Left ventricle myocardium inferior (tissue), 1 donor: Measurements from ENCODE around the gene MEIKIN. TPM values are rescaled to one million over a fixed set of nuclear protein-coding genes. Genes with fewer than 3 reads are reported as not detected.

Source experiments
- DNase-seq: peaks from one replicate; pipeline ENCODE4 v3.0.0-alpha.2; 2020
- H3K27ac ChIP-seq: fragments of 200-600 bp; replicated peaks from 2 replicates; pipeline ENCODE4 v1.8.0; 2021
- H3K27me3 ChIP-seq: fragments of 200-600 bp; 2 replicates; pipeline ENCODE4 v1.8.0; 2021; ENCODE audit warnings: low read depth
- H3K36me3 ChIP-seq: fragments of 200-600 bp; 2 replicates; pipeline ENCODE4 v1.8.0; 2021
- H3K4me1 ChIP-seq: fragments of 200-600 bp; 2 replicates; pipeline ENCODE4 v1.8.0; 2021
- H3K4me3 ChIP-seq: fragments of 200-600 bp; 2 replicates; pipeline ENCODE4 v1.8.0; 2021; ENCODE audit warnings: mild to moderate bottlenecking, moderate library complexity
- H3K9me3 ChIP-seq: fragments of 200-600 bp; replicated peaks from 2 replicates; pipeline ENCODE4 v1.8.0; 2021
- intact Hi-C: fragments of 100-400 bp; cut with micrococcal nuclease; formaldehyde crosslinking; loops from one replicate; pipeline ENCODE4 v1.11.0; 2022
- total RNA-seq: library from RNA; stranded (reverse); fragmentation: NEBNext Ultra II Directional; extraction: Animal tissue kit (Norgen Biotek cat#: 25700); gene quantifications from one replicate; pipeline ENCODE4 v1.2.1, GENCODE V29; 2021
- TF ChIP-seq, protein P1 (sequence below): fragments of 200-600 bp; IDR thresholded peaks from 2 replicates; pipeline ENCODE4 v1.8.0; 2021; ENCODE audit warnings: antibody characterized with exemption, mild to moderate bottlenecking, borderline replicate concordance
- donor health status: DM: no; HTN: yes; CAD: no; lungs with severe emphysema.

The MEIKIN gene
- total RNA-seq, 1 donor from 2014 or later = not detected

- DNase-seq = no peak
- Histone ChIP-seq H3K27ac (no peak overlapping the region), H3K27me3 (no peaks in the 10 kb centered on the region), H3K4me3 (no peak overlapping the region), H3K36me3 (peaks cover 10% of the 10 kb centered on the region), H3K9me3 (peaks cover 10% of the 10 kb centered on the region), H3K4me1 (peaks cover 62% of the 10 kb centered on the region)
- intact Hi-C loops = no loop called here
- TF ChIP-seq, protein P1, sequence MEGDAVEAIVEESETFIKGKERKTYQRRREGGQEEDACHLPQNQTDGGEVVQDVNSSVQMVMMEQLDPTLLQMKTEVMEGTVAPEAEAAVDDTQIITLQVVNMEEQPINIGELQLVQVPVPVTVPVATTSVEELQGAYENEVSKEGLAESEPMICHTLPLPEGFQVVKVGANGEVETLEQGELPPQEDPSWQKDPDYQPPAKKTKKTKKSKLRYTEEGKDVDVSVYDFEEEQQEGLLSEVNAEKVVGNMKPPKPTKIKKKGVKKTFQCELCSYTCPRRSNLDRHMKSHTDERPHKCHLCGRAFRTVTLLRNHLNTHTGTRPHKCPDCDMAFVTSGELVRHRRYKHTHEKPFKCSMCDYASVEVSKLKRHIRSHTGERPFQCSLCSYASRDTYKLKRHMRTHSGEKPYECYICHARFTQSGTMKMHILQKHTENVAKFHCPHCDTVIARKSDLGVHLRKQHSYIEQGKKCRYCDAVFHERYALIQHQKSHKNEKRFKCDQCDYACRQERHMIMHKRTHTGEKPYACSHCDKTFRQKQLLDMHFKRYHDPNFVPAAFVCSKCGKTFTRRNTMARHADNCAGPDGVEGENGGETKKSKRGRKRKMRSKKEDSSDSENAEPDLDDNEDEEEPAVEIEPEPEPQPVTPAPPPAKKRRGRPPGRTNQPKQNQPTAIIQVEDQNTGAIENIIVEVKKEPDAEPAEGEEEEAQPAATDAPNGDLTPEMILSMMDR = no peak
Observed at GRCh38 chr5:131767891-131768290, 177.6 kb downstream of the MEIKIN start.

DNA sequence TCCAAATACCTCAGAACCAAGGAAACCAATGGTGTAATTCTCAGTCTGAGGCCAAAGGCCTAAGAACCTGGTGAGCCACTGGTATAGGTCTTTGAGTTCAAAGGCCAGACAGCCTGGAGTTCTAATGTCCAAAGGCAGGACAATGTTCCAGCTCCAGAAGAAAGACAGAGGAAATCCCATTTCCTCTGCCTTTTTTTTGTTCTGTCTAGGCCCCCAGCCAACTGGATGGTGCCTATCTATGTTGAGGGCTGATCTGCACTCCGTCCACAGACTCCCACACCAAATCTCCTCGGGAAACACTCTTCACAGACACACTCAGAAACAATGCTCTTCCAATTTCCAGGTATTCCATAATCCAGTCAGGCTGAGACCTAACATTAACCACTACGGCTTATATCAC is 178.8 kb downstream of the MEIKIN start:
- TF ChIP-seq, protein P1 = no peak
- intact Hi-C loops = no loop called here
- Histone ChIP-seq H3K4me3 (no peak overlapping the region), H3K27me3 (no peaks in the 10 kb centered on the region), H3K36me3 (peaks cover 10% of the 10 kb centered on the region), H3K27ac (peak overlapping the region; percentile 36), H3K9me3 (peaks cover 14% of the 10 kb centered on the region), H3K4me1 (peaks cover 57% of the 10 kb centered on the region)
- no peak for DNase-seq

GRCh38 chr5:131765261-131765660 is 180.2 kb downstream of the MEIKIN start:
- Histone ChIP-seq H3K4me1 (peaks cover 56% of the 10 kb centered on the region), H3K9me3 (peaks cover 14% of the 10 kb centered on the region), H3K27ac (no peak overlapping the region), H3K27me3 (no peaks in the 10 kb centered on the region), H3K36me3 (peaks cover 10% of the 10 kb centered on the region), H3K4me3 (no peak overlapping the region)
- intact Hi-C loops = no loop called here
- no peak for DNase-seq
- TF ChIP-seq, protein P1 = no peak

GRCh38 chr5:131763968-131764367 is 181.5 kb downstream of the MEIKIN start:
- Histone ChIP-seq H3K27me3 (no peaks in the 10 kb centered on the region), H3K9me3 (peaks cover 14% of the 10 kb centered on the region), H3K4me1 (peaks cover 57% of the 10 kb centered on the region), H3K4me3 (no peak overlapping the region), H3K27ac (no peak overlapping the region), H3K36me3 (peaks cover 10% of the 10 kb centered on the region)
- intact Hi-C loops = no loop called here
- no peak for DNase-seq
- TF ChIP-seq, protein P1 = no peak

GRCh38 chr5:131760793-131761192 is 184.7 kb downstream of the MEIKIN start:
- H3K27ac ChIP-seq = no peak overlapping the region
- peaks cover 75% of the 10 kb centered on the region for H3K4me1 ChIP-seq
- no peak for DNase-seq
- no peak overlapping the region for H3K4me3 ChIP-seq
- TF ChIP-seq, protein P1 = no peak
- H3K36me3 ChIP-seq = peaks cover 10% of the 10 kb centered on the region
- no peaks in the 10 kb centered on the region for H3K27me3 ChIP-seq
- intact Hi-C loops = no loop called here
- peaks cover 14% of the 10 kb centered on the region for H3K9me3 ChIP-seq
